ENCODE data around the gene DCXR. TPM values are rescaled to one million over a fixed set of nuclear protein-coding genes. Genes with fewer than 3 reads are reported as not detected.

Gene DCXR
- total RNA-seq, 3 donors from 2014 or later = 84.9 to 151 (median 124) TPM

DNA sequence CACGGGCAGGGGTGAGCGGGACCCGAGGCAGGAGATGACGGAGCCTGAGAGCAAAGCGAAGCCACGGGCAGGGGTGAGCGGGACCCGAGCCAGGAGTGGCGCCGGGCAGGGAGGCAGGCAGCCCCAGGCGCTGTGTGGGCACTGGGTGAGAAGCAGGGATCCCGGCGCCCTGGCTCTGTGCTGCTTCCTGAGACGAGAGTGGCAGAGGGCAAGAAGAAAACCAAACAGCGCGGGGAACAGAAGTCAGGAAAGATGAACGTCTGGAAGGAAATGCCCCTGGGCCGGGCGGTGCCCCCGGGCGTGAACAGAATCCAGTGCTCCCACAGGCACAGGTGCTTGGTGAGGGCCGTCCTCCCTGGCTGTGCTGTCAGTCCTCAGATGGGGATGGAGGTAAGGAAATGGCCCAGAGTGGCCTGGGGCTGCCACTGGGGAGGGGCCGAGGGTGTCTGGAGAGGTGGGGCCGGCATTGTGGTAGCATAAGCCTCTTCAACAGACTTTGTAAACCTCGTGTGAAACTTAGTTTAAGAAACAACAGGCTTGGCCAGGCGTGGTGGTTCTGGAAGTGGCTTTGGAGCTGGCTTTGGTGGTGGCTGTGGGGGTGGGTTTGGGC lies 50.2 kb downstream of the DCXR start:
- intact Hi-C loops (cut with DNase I, micrococcal nuclease) = no loop called here

DNA sequence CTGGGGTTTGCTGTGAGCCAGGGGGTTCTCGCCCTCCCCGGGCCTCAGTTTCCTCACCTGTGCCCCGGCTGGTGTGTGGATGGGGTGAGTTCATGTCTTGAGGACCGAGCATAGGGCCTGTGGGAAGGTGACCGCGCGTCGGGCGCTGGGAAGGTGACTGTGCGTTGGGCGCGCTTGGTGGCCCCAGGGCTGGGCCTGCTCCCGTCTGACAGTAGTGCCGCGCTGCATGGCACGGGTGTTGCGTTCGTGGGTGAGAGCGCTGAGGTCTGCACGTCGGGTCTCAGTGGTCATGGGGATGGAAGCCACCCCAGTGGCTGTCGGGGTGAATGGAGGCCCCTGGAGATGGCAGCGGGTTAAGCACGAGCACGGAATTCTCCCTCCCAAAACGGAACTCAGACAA lies 50.9 kb downstream of the DCXR start:
- Histone ChIP-seq H3K9me3 (no peaks in the 10 kb centered on the region), H3K4me3 (no peak overlapping the region), H3K36me3 (ENCODE audit: low read depth) (no peaks in the 10 kb centered on the region), H3K4me1 (ENCODE audit: low read depth) (peaks cover 10% of the 10 kb centered on the region)
- TF ChIP-seq, protein P1, sequence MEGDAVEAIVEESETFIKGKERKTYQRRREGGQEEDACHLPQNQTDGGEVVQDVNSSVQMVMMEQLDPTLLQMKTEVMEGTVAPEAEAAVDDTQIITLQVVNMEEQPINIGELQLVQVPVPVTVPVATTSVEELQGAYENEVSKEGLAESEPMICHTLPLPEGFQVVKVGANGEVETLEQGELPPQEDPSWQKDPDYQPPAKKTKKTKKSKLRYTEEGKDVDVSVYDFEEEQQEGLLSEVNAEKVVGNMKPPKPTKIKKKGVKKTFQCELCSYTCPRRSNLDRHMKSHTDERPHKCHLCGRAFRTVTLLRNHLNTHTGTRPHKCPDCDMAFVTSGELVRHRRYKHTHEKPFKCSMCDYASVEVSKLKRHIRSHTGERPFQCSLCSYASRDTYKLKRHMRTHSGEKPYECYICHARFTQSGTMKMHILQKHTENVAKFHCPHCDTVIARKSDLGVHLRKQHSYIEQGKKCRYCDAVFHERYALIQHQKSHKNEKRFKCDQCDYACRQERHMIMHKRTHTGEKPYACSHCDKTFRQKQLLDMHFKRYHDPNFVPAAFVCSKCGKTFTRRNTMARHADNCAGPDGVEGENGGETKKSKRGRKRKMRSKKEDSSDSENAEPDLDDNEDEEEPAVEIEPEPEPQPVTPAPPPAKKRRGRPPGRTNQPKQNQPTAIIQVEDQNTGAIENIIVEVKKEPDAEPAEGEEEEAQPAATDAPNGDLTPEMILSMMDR (IDR thresholded peaks at IDR 0.05) = no peak
- intact Hi-C loops (cut with DNase I, micrococcal nuclease) = no loop called here
- no peak for ATAC-seq
- DNase-seq = no peak

More for the DNA sequence above, 50.2 kb downstream of the DCXR start:
- TF ChIP-seq, protein P1 (IDR thresholded peaks at IDR 0.05) = no peak
- no peak for DNase-seq
- Histone ChIP-seq H3K4me1 (ENCODE audit: low read depth) (peaks cover 16% of the 10 kb centered on the region), H3K4me3 (no peak overlapping the region), H3K36me3 (ENCODE audit: low read depth) (no peaks in the 10 kb centered on the region), H3K9me3 (no peaks in the 10 kb centered on the region)
- ATAC-seq = no peak

Other genes starting within 250 kb of the DCXR start
- under 1 TPM; 0.22 to 0.98 (median 0.43) TPM for gene GCGR, start 233.5 kb downstream of the DCXR start, total RNA-seq
- 10 to 100 TPM; 21.2 to 80.2 (median 38.7) TPM for gene MCRIP1, start 204.4 kb downstream of the DCXR start, total RNA-seq
- gene PPP1R27, start 202.6 kb downstream of the DCXR start, total RNA-seq = under 1 TPM in 2 of 3 donors, not detected in 1; 0.52 to 0.84 TPM
- 100 to 1,000 TPM; 354 to 727 (median 491) TPM for gene P4HB, start 177.2 kb downstream of the DCXR start, total RNA-seq
- 100 to 1,000 TPM; 326 to 473 (median 442) TPM for gene ARHGDIA, start 166.4 kb downstream of the DCXR start, total RNA-seq
- 10 to 100 TPM; 38.1 to 88.7 (median 43.3) TPM for gene ALYREF, start 146.1 kb downstream of the DCXR start, total RNA-seq
- gene ANAPC11, start 146.0 kb downstream of the DCXR start, total RNA-seq = 10 to 100 TPM; 78.2 to 97.1 (median 81.3) TPM
- gene NPB, start 135.5 kb downstream of the DCXR start, total RNA-seq = under 1 TPM; 0.12 to 0.51 (median 0.26) TPM
- gene PCYT2, start 126.3 kb downstream of the DCXR start, total RNA-seq = 10 to 100 TPM; 36.0 to 59.4 (median 58.3) TPM
- 10 to 100 TPM; 50.1 to 83.5 (median 73.7) TPM for gene SIRT7, start 119.5 kb downstream of the DCXR start, total RNA-seq
- gene MAFG, start 110.0 kb downstream of the DCXR start, total RNA-seq = 10 to 100 TPM; 17.4 to 34.0 (median 21.1) TPM
- 10 to 100 TPM; 14.7 to 35.0 (median 28.2) TPM for gene PYCR1, start 100.4 kb downstream of the DCXR start, total RNA-seq
- gene MYADML2, start 90.5 kb downstream of the DCXR start, total RNA-seq = under 1 TPM in 1 of 3 donors, not detected in 2; 0.13 TPM
- under 1 TPM in 1 of 3 donors, not detected in 2; 0.13 TPM for gene NOTUM, start 76.5 kb downstream of the DCXR start, total RNA-seq
- 10 to 100 TPM; 33.1 to 35.2 (median 34.5) TPM for gene ASPSCR1, start 60.1 kb downstream of the DCXR start, total RNA-seq
- 100 to 1,000 TPM in 1 of 3 donors, 10 to 100 TPM in 2; 76.3 to 114 (median 81.3) TPM for gene CENPX, start 14.8 kb downstream of the DCXR start, total RNA-seq
- gene LRRC45, start 14.4 kb downstream of the DCXR start, total RNA-seq = 10 to 100 TPM; 18.9 to 20.0 (median 19.8) TPM
- gene RAC3, start 6.0 kb downstream of the DCXR start, total RNA-seq = 1 to 10 TPM; 3.4 to 6.2 (median 4.2) TPM
- gene RFNG, start 14.1 kb upstream of the DCXR start, total RNA-seq = 10 to 100 TPM; 30.7 to 37.9 (median 30.9) TPM
- gene GPS1, start 14.2 kb upstream of the DCXR start, total RNA-seq = 10 to 100 TPM; 73.6 to 81.6 (median 80.4) TPM
- 100 to 1,000 TPM in 2 of 3 donors, 10 to 100 TPM in 1; 99.8 to 143 (median 138) TPM for gene DUS1L, start 28.1 kb upstream of the DCXR start, total RNA-seq
- 100 to 1,000 TPM in 2 of 3 donors, 10 to 100 TPM in 1; 87.2 to 115 (median 102) TPM for gene FASN, start 60.5 kb upstream of the DCXR start, total RNA-seq
- gene CCDC57, start 175.1 kb upstream of the DCXR start, total RNA-seq = 10 to 100 TPM; 41.3 to 46.3 (median 45.4) TPM
- gene SLC16A3, start 191.3 kb upstream of the DCXR start, total RNA-seq = 100 to 1,000 TPM in 2 of 3 donors, 10 to 100 TPM in 1; 41.0 to 150 (median 104) TPM
- gene CSNK1D, start 236.0 kb upstream of the DCXR start, total RNA-seq = 100 to 1,000 TPM; 177 to 221 (median 189) TPM